B cell (primary cell): ENCODE results near the gene MYT1. TPM values are rescaled to one million over a fixed set of nuclear protein-coding genes. Genes with fewer than 3 reads are reported as not detected.

ENCODE experiments used
- ATAC-seq: fragments of 200-7000 bp; cut with Tn5 transposase; one replicate; pipeline ENCODE4 v1.10.0; 2021; ENCODE audit warnings: low read depth, mild to moderate bottlenecking, moderate number of reproducible peaks, moderate library complexity
- CTCF ChIA-PET: fragments of 350-600 bp; sonication (Branson Sonifier 250); formaldehyde crosslinking; loops from one replicate; lab custom pipeline; 2021; ENCODE audit warnings: antibody characterized with exemption, inconsistent platforms; lab: Charles Lee
- POLR2A ChIA-PET: fragments of 350-600 bp; sonication (Branson Sonifier 250); formaldehyde crosslinking; loops from one replicate; lab custom pipeline; 2021; ENCODE audit warnings: antibody characterized with exemption; lab: Charles Lee
- DNase-seq: peaks from one replicate; pipeline ENCODE4 v3.0.0; 2013
- H2AFZ ChIP-seq: 2 replicates; pipeline ENCODE4 v1.6.1; 2012; ENCODE audit warnings: mild to moderate bottlenecking, low read depth, low read length; ENCODE audit not compliant: insufficient read depth, poor library complexity, severe bottlenecking
- H3K27ac ChIP-seq, 2 donors: 1 replicate in 1 of 2; 2 replicates in 1 of 2; pipeline ENCODE4 v1.5.1; 2012 to 2013; ENCODE audit warnings: low read length in 2 of 2, mild to moderate bottlenecking in 2 of 2, moderate library complexity in 1 of 2
- H3K27me3 ChIP-seq, 4 experiments: fragments of 200-600 bp in 1 of 4; sonication (generic) in 1 of 4; replicated peaks in 1 of 4; 1 replicate in 2 of 4; 2 replicates in 2 of 4; pipeline versions ENCODE4 v1.6.1 to v1.7.0; 2013 to 2016; ENCODE audit warnings: low read length in 3 of 4, mild to moderate bottlenecking in 2 of 4, mixed read lengths in 1 of 4, moderate library complexity in 1 of 4; ENCODE audit not compliant: insufficient read depth in 4 of 4, control insufficient read depth in 3 of 4; ENCODE audit errors: control extremely low read depth in 1 of 4
- H3K36me3 ChIP-seq, 2 experiments: replicated peaks in 1 of 2; 1 replicate in 1 of 2; 2 replicates in 1 of 2; pipeline versions ENCODE4 v1.6.1 to v1.7.1; 2013; ENCODE audit warnings: low read length in 1 of 2; ENCODE audit not compliant: insufficient read depth in 2 of 2, control insufficient read depth in 1 of 2; ENCODE audit errors: control extremely low read depth in 1 of 2, extremely low read depth in 1 of 2
- H3K4me1 ChIP-seq, 2 donors: fragments of 200-600 bp in 1 of 2; sonication (generic) in 1 of 2; 1 replicate in 1 of 2; 2 replicates in 1 of 2; pipeline versions ENCODE4 v1.5.1 to v1.6.1; 2013 to 2017; ENCODE audit warnings: low read length in 2 of 2; ENCODE audit not compliant: control insufficient read depth in 2 of 2, insufficient read depth in 2 of 2
- H3K4me2 ChIP-seq: replicated peaks from 2 replicates; pipeline ENCODE3; 2012; ENCODE audit warnings: mild to moderate bottlenecking, low read depth, low read length; ENCODE audit not compliant: poor library complexity, severe bottlenecking
- H3K4me3 ChIP-seq, 5 experiments: fragments of 200-600 bp in 1 of 5; sonication (generic) in 1 of 5; 1 replicate in 3 of 5; 2 replicates in 2 of 5; pipeline versions ENCODE4 v1.5.1 to v1.7.0; 2011 to 2016; ENCODE audit warnings: low read length in 4 of 5, mild to moderate bottlenecking in 4 of 5, low read depth in 2 of 5, control low read depth in 1 of 5, moderate library complexity in 1 of 5; ENCODE audit not compliant: insufficient read depth in 1 of 5; ENCODE audit errors: control extremely low read depth in 1 of 5, extremely low read depth in 1 of 5
- H3K79me2 ChIP-seq: fragments of 200-600 bp; sonication (generic); one replicate; pipeline ENCODE4 v1.6.0; 2016; ENCODE audit warnings: low read length; ENCODE audit not compliant: control insufficient read depth, insufficient read depth
- H3K9ac ChIP-seq: fragments of 200-600 bp; sonication (generic); 2 replicates; pipeline ENCODE4 v1.6.1; 2017; ENCODE audit warnings: mild to moderate bottlenecking, low read length, moderate library complexity
- H3K9me3 ChIP-seq, 3 donors: one replicate each; pipeline versions ENCODE4 v1.6.1 to v1.7.1; 2013; ENCODE audit warnings: low read length in 2 of 3; ENCODE audit not compliant: control insufficient read depth in 2 of 3, insufficient read depth in 1 of 3; ENCODE audit errors: control extremely low read depth in 1 of 3
- H4K20me1 ChIP-seq: 2 replicates; pipeline ENCODE4 v1.6.0; 2012; ENCODE audit warnings: mild to moderate bottlenecking, low read length; ENCODE audit not compliant: insufficient read depth, control insufficient read depth, poor library complexity, severe bottlenecking
- H3K27ac Mint-ChIP-seq: one replicate; pipeline ENCODE4 v1.8.0; 2021; ENCODE audit warnings: mixed read lengths
- H3K27me3 Mint-ChIP-seq: one replicate; pipeline ENCODE4 v1.8.0; 2021; ENCODE audit warnings: mixed read lengths
- H3K4me1 Mint-ChIP-seq: one replicate; pipeline ENCODE4 v1.8.0; 2021; ENCODE audit warnings: mixed read lengths
- H3K4me3 Mint-ChIP-seq: one replicate; pipeline ENCODE4 v1.8.0; 2021; ENCODE audit warnings: mixed read lengths
- H3K9me3 Mint-ChIP-seq: one replicate; pipeline ENCODE4 v1.8.0; 2022; ENCODE audit warnings: mixed read lengths; ENCODE audit not compliant: insufficient read depth
- CTCF ChIP-seq: fragments of 200-600 bp; IDR thresholded peaks from one replicate; pipeline ENCODE4 v1.8.0; 2022; ENCODE audit warnings: antibody characterized with exemption, mild to moderate bottlenecking
- EZH2 ChIP-seq: IDR thresholded peaks from 2 replicates; pipeline ENCODE4 v1.6.1; 2012; ENCODE audit warnings: borderline replicate concordance, low read depth, mild to moderate bottlenecking, moderate library complexity, low read length; ENCODE audit not compliant: insufficient read depth, poor library complexity, severe bottlenecking
- WGBS: methylation state at CpG from one replicate; pipeline ENCODE4 v1.1.5; 2013; ENCODE audit warnings: missing lambda C conversion rate; ENCODE audit not compliant: insufficient coverage; 5-methylcytosine and 5-hydroxymethylcytosine counted together
- intact Hi-C: fragments of 100-400 bp; cut with micrococcal nuclease; formaldehyde crosslinking; loops from one replicate; pipeline ENCODE4 v1.10.0; 2022
- polyA plus RNA-seq: library from polyadenylated mRNA; depleted of rRNA; stranded (reverse); fragments of >200 nt; gene quantifications from 2 replicates; pipeline ENCODE4 v1.2.3, GENCODE V29; 2012
- total RNA-seq, 2 donors: library from RNA; stranded (reverse); fragments of 120-200 nt in 1 of 2; gene quantifications; 1 replicate in 1 of 2; 2 replicates in 1 of 2; pipeline versions ENCODE4 v1.2.3 to v1.2.4, GENCODE V29; 2013 to 2022

MYT1 gene
- total and polyA plus RNA-seq, 2 donors (not counting 1 experiment from before 2014, with no cell fraction given): 0.49 to 42.2 TPM

- Histone ChIP-seq H3K9me3 (no peaks in the 10 kb centered on the region), H3K36me3 (no peaks in the 10 kb centered on the region), H2AFZ (no peak overlapping the region), H3K9ac (no peak overlapping the region), H3K4me2 (no peak overlapping the region), H3K4me1 (no peaks in the 10 kb centered on the region), H3K79me2 (no peaks in the 10 kb centered on the region), H3K27ac (no peak overlapping the region), H3K4me3 (no peak overlapping the region), H3K27me3 (peaks cover 0 to 38% (median 15%) of the 10 kb centered on the region in 4 experiments), H4K20me1 (no peaks in the 10 kb centered on the region)
- no peaks in the 10 kb centered on the region for H3K9me3 Mint-ChIP-seq
- H3K27ac Mint-ChIP-seq: no peak overlapping the region
- ChIA-PET POLR2A (no interaction called here), CTCF (no interaction called here)
- H3K4me1 Mint-ChIP-seq: peaks cover 3% of the 10 kb centered on the region
- intact Hi-C loops: no loop called here
- H3K27me3 Mint-ChIP-seq: peaks cover 40% of the 10 kb centered on the region
- WGBS: 78% methylated on average over 6 of the region's 9 CpGs
- no peak for ATAC-seq
- no peak for DNase-seq
- TF ChIP-seq CTCF (no peak), EZH2 (no peak)
- H3K4me3 Mint-ChIP-seq: no peak overlapping the region
Measured at GRCh38 chr20:64247307-64247618, 83.0 kb downstream of the MYT1 start.

- CTCF ChIA-PET: no interaction called here
- DNase-seq: no peak
- H3K4me2 ChIP-seq: no peak overlapping the region
- H3K9ac ChIP-seq: no peak overlapping the region
- no peak overlapping the region for H2AFZ ChIP-seq
- TF ChIP-seq CTCF (no peak), EZH2 (no peak)
- ATAC-seq: peak; percentile 33
- 78% methylated on average over 23 of the region's 33 CpGs for whole genome bisulfite sequencing
- no peaks in the 10 kb centered on the region for H3K36me3 ChIP-seq
- no peak overlapping the region for H3K4me3 Mint-ChIP-seq
- H4K20me1 ChIP-seq: no peaks in the 10 kb centered on the region
- peaks cover 0 to 37% (median 15%) of the 10 kb centered on the region in 4 experiments for H3K27me3 ChIP-seq
- H3K27me3 Mint-ChIP-seq: peaks cover 39% of the 10 kb centered on the region
- POLR2A ChIA-PET: no interaction called here
- peaks cover 12% of the 10 kb centered on the region for H3K4me1 Mint-ChIP-seq
- no peak overlapping the region for H3K4me3 ChIP-seq
- no peak overlapping the region for H3K27ac ChIP-seq
- no peaks in the 10 kb centered on the region for H3K79me2 ChIP-seq
- no peaks in the 10 kb centered on the region for H3K9me3 ChIP-seq
- H3K9me3 Mint-ChIP-seq: no peaks in the 10 kb centered on the region
- peaks cover 6 to 7% of the 10 kb centered on the region in 2 donors for H3K4me1 ChIP-seq
- H3K27ac Mint-ChIP-seq: peak overlapping the region; percentile 10
- intact Hi-C loops: no loop called here
Measured at GRCh38 chr20:64247970-64248841, 84.0 kb downstream of the MYT1 start.
